ENCODE measurements around the gene LRIT2. TPM values are rescaled to one million over a fixed set of nuclear protein-coding genes. Genes with fewer than 3 reads are reported as not detected.

LRIT2 gene
- total and polyA plus RNA-seq, 4 donors: not detected

DNA sequence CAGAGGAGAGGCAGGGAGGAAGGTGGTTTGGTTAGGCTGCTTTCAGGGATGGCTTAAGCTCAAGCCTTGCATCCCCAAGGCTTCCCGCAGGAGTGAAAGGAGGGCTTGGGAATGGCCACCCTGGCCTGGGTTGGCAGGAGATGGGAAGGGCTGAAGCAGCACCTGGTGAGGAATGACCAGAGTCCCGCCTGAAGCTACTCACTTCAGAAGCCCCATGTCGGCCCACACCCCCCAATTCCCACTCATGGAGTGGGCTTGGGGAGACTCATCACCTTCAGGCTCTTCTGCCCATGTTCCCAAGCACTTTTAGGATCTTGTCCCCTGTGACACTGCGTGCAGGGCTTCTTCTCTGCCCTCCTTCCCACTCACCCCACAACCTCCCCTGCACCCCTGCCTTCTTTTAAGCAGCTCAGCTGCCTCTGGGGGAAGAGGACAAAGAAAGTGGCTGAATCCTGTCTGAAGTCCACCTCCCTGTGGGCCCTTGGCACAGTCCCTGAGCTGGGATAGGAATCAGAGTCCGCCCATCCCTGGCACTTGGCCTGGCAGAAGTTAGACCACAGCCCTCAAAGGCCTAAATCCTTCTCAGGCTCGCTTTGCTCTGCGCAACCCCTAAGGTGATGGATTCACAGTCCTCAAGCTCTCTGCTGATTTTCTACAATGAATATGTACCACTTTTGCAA lies 36.0 kb upstream of the LRIT2 start:
- no peaks in the 10 kb centered on the region for H3K36me3 ChIP-seq (ENCODE audit: control insufficient read depth in 4 of 4, insufficient read depth in 4 of 4, low read length in 4 of 4)
- TF ChIP-seq CTCF (IDR thresholded peaks at IDR 0.05; ENCODE audit: control extremely low read depth, extremely low read depth): no peak
- no peaks in the 10 kb centered on the region for H3K27me3 ChIP-seq (ENCODE audit: control insufficient read depth in 3 of 3, insufficient read depth in 3 of 3, low read length in 2 of 3)
- no peak overlapping the region for H3K9ac ChIP-seq (ENCODE audit: insufficient read depth in 1 of 2, low read length in 2 of 2)
- DNase-seq (no peak), ATAC-seq (ENCODE audit: insufficient read depth, low FRiP score) (no peak)
- H3K4me3 ChIP-seq: no peak overlapping the region
- 86 to 94% methylated on average over 7 of the region's 7 CpGs for WGBS, 2 donors
- H3K4me1 ChIP-seq (ENCODE audit: control insufficient read depth in 5 of 5, insufficient read depth in 5 of 5, low read length in 5 of 5): peaks cover 0 to 2% (median 0%) of the 10 kb centered on the region in 5 donors
- H3K9me3 ChIP-seq (ENCODE audit: control insufficient read depth in 4 of 4, insufficient read depth in 3 of 4, low read length in 3 of 4): no peaks in the 10 kb centered on the region
- H3K27ac ChIP-seq (ENCODE audit: low read depth in 1 of 2, low read length in 1 of 2): no peak overlapping the region

- TF ChIP-seq CTCF (IDR thresholded peaks at IDR 0.05; ENCODE audit: control extremely low read depth, extremely low read depth): no peak
- Histone ChIP-seq H3K36me3 (ENCODE audit: control insufficient read depth in 4 of 4, insufficient read depth in 4 of 4, low read length in 4 of 4) (no peaks in the 10 kb centered on the region), H3K27me3 (ENCODE audit: control insufficient read depth in 3 of 3, insufficient read depth in 3 of 3, low read length in 2 of 3) (no peaks in the 10 kb centered on the region), H3K4me3 (no peak overlapping the region), H3K9me3 (ENCODE audit: control insufficient read depth in 4 of 4, insufficient read depth in 3 of 4, low read length in 3 of 4) (no peaks in the 10 kb centered on the region), H3K4me1 (ENCODE audit: control insufficient read depth in 5 of 5, insufficient read depth in 5 of 5, low read length in 5 of 5) (no peaks in the 10 kb centered on the region), H3K9ac (ENCODE audit: insufficient read depth in 1 of 2, low read length in 2 of 2) (no peak overlapping the region), H3K27ac (ENCODE audit: low read depth in 1 of 2, low read length in 1 of 2) (no peak overlapping the region)
- no peak for ATAC-seq (ENCODE audit: insufficient read depth, low FRiP score)
- 88 to 89% methylated on average over 7 of the region's 7 CpGs for WGBS, 2 donors
- no peak for DNase-seq
Measured at GRCh38 chr10:84258034-84258695, 32.8 kb upstream of the LRIT2 start.

- WGBS, 2 donors: 77 to 78% methylated on average over 15 of the region's 15 CpGs
Measured at GRCh38 chr10:84257343-84258020, 32.1 kb upstream of the LRIT2 start.

More at GRCh38 chr10:84257343-84258020, 32.1 kb upstream of the LRIT2 start:
- Histone ChIP-seq H3K9ac (ENCODE audit: insufficient read depth in 1 of 2, low read length in 2 of 2) (no peak overlapping the region), H3K9me3 (ENCODE audit: control insufficient read depth in 4 of 4, insufficient read depth in 3 of 4, low read length in 3 of 4) (no peaks in the 10 kb centered on the region), H3K27ac (ENCODE audit: low read depth in 1 of 2, low read length in 1 of 2) (no peak overlapping the region), H3K36me3 (ENCODE audit: control insufficient read depth in 4 of 4, insufficient read depth in 4 of 4, low read length in 4 of 4) (no peaks in the 10 kb centered on the region), H3K4me3 (no peak overlapping the region), H3K27me3 (ENCODE audit: control insufficient read depth in 3 of 3, insufficient read depth in 3 of 3, low read length in 2 of 3) (no peaks in the 10 kb centered on the region), H3K4me1 (ENCODE audit: control insufficient read depth in 5 of 5, insufficient read depth in 5 of 5, low read length in 5 of 5) (no peaks in the 10 kb centered on the region)
- no peak for ATAC-seq (ENCODE audit: insufficient read depth, low FRiP score)
- no peak for TF ChIP-seq CTCF (IDR thresholded peaks at IDR 0.05; ENCODE audit: control extremely low read depth, extremely low read depth)
- no peak for DNase-seq

Data from lung (tissue), 12 donors.